Caco-2 (cell line): ENCODE results near the gene NKIRAS1. TPM values are rescaled to one million over a fixed set of nuclear protein-coding genes. Genes with fewer than 3 reads are reported as not detected.

Source experiments
- BruUV-seq: library from RNA; stranded (reverse); fragments of 400-500 nt; replicated peaks from 2 replicates; lab custom pipeline; 2021; lab: Mats Ljungman, UMichigan
- CTCF ChIA-PET: fragments of 300-600 bp; sonication (Branson Sonifier 250); formaldehyde crosslinking; loops from one replicate; lab custom pipeline; 2022; ENCODE audit warnings: antibody characterized with exemption; lab: Charles Lee
- POLR2A ChIA-PET: fragments of 300-600 bp; sonication (Branson Sonifier 250); formaldehyde crosslinking; loops from one replicate; lab custom pipeline; 2022; ENCODE audit warnings: antibody characterized with exemption; lab: Charles Lee
- DNase-seq, 2 experiments: peaks; one replicate each; pipeline versions ENCODE4 v3.0.0 to v3.0.0-alpha.2; 2020 to 2022
- H3K27me3 ChIP-seq: replicated peaks from 2 replicates; pipeline ENCODE4 v1.6.0; 2011; ENCODE audit warnings: low read length; ENCODE audit not compliant: control insufficient read depth, insufficient read depth
- H3K36me3 ChIP-seq: 2 replicates; pipeline ENCODE4 v1.5.1; 2011; ENCODE audit warnings: low read length; ENCODE audit not compliant: control insufficient read depth, insufficient read depth
- H3K4me1 ChIP-seq: fragments of 250-450 bp; sonication (Bioruptor Pico); 2 replicates; pipeline ENCODE4 v1.5.1; 2020; ENCODE audit warnings: mild to moderate bottlenecking
- H3K4me3 ChIP-seq: 2 replicates; pipeline ENCODE4 v1.5.1; 2011; ENCODE audit warnings: low read depth, mild to moderate bottlenecking, control low read depth, low read length
- H3K9me3 ChIP-seq: fragments of 250-450 bp; sonication (Bioruptor Pico); 2 replicates; pipeline ENCODE4 v1.5.1; 2020; ENCODE audit warnings: mild to moderate bottlenecking, moderate library complexity
- H3K27ac Mint-ChIP-seq: one replicate; pipeline ENCODE4 v1.8.0; 2022; ENCODE audit warnings: mixed read lengths; ENCODE audit not compliant: unreplicated experiment
- H3K27me3 Mint-ChIP-seq: one replicate; pipeline ENCODE4 v1.8.0; 2022; ENCODE audit warnings: mixed read lengths; ENCODE audit not compliant: insufficient read depth, unreplicated experiment
- H3K36me3 Mint-ChIP-seq: one replicate; pipeline ENCODE4 v1.8.0; 2022; ENCODE audit warnings: mild to moderate bottlenecking, mixed read lengths; ENCODE audit not compliant: insufficient read depth, unreplicated experiment
- H3K4me1 Mint-ChIP-seq: one replicate; pipeline ENCODE4 v1.8.0; 2022; ENCODE audit warnings: low read depth, mixed read lengths; ENCODE audit not compliant: unreplicated experiment
- H3K4me3 Mint-ChIP-seq: one replicate; pipeline ENCODE4 v1.8.0; 2022; ENCODE audit warnings: mild to moderate bottlenecking, moderate library complexity, mixed read lengths; ENCODE audit not compliant: unreplicated experiment
- H3K9me3 Mint-ChIP-seq: one replicate; pipeline ENCODE4 v1.8.0; 2022; ENCODE audit warnings: mixed read lengths; ENCODE audit not compliant: unreplicated experiment
- CTCF ChIP-seq, 2 experiments: fragments of 200-600 bp in 1 of 2; IDR thresholded peaks; 1 replicate in 1 of 2; 2 replicates in 1 of 2; pipeline versions ENCODE4 v1.5.1 to v1.8.0; 2011 to 2022; ENCODE audit warnings: antibody characterized with exemption in 1 of 2, control low read depth in 1 of 2, inconsistent platforms in 1 of 2, low read depth in 1 of 2, low read length in 1 of 2, mild to moderate bottlenecking in 1 of 2, moderate library complexity in 1 of 2; ENCODE audit not compliant: insufficient read depth in 1 of 2, severe bottlenecking in 1 of 2, unreplicated experiment in 1 of 2
- intact Hi-C: fragments of 100-400 bp; cut with micrococcal nuclease; formaldehyde crosslinking; loops from one replicate; pipeline ENCODE4 v1.10.0; 2022; ENCODE audit not compliant: unreplicated experiment
- total RNA-seq: library from RNA; stranded (reverse); gene quantifications from 2 replicates; pipeline ENCODE4 v1.2.3, GENCODE V29; 2022

NKIRAS1 gene
- total RNA-seq, 1 experiment from 2014 or later, result 6.8 TPM

DNA sequence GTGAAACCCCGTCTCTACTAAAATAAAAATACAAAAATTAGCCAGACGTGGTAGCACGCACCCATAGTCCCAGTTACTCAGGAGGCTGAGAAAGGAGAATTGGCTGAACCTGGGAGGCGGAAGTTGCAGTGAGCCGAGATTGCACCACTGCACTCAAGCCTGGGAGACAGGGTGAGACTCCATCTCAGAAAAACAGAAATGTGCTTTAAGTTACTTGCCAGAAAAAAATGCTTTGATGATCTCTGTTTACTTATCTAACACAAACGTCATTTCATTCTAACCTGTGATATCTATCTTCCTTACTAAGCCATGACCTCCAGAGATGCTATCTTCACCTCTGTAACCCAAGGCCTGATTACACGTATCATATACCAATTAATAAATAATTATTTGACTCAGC, 7.4 kb downstream of the NKIRAS1 start:
- Mint-ChIP-seq H3K9me3 (no peaks in the 10 kb centered on the region), H3K4me1 (peaks cover 4% of the 10 kb centered on the region), H3K27me3 (no peaks in the 10 kb centered on the region), H3K36me3 (peaks cover 28% of the 10 kb centered on the region), H3K27ac (no peak overlapping the region), H3K4me3 (no peak overlapping the region)
- peaks cover 8% of the 10 kb centered on the region for H3K4me1 ChIP-seq
- TF ChIP-seq CTCF (IDR thresholded peaks at IDR 0.05; ENCODE audit: insufficient read depth in 1 of 2, low read depth in 1 of 2, low read length in 1 of 2, severe bottlenecking in 1 of 2, unreplicated experiment in 1 of 2), result no peak
- no peaks in the 10 kb centered on the region for H3K9me3 ChIP-seq
- POLR2A ChIA-PET, result no interaction called here
- no peaks in the 10 kb centered on the region for H3K27me3 ChIP-seq
- no peak for DNase-seq
- no peaks in the 10 kb centered on the region for H3K36me3 ChIP-seq
- CTCF ChIA-PET, result no interaction called here
- H3K4me3 ChIP-seq, result no peak overlapping the region
- intact Hi-C loops, result no loop called here
- no TSS peak for BruUV-seq

DNA sequence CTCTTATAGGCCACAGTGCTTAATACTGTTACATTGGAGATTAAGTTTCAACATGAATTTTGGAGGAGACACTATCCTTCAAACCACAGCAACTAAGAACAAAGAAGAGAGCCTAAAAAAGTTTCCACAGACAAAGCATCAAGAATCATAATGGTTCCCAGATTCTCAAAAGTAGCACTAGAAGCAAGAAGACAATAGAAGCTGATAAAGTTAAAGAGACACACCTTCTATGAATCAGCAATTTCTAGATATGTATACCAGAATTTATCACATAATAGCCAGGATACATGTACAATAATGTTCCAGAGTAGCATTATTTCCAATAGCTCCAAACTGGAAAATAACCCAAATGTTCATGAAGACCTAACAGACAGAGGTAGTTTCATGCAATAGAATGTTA, 12.2 kb downstream of the NKIRAS1 start:
- POLR2A ChIA-PET, result no interaction called here
- Histone ChIP-seq H3K27me3 (no peaks in the 10 kb centered on the region), H3K4me3 (no peak overlapping the region), H3K36me3 (no peaks in the 10 kb centered on the region; the same call in 1 of the 2 replicates), H3K4me1 (no peaks in the 10 kb centered on the region), H3K9me3 (no peaks in the 10 kb centered on the region)
- peaks cover 1% of the 10 kb centered on the region for H3K9me3 Mint-ChIP-seq
- peaks cover 6% of the 10 kb centered on the region for H3K4me1 Mint-ChIP-seq
- H3K4me3 Mint-ChIP-seq, result no peak overlapping the region
- BruUV-seq, result no TSS peak
- CTCF ChIA-PET, result no interaction called here
- no peak overlapping the region for H3K27ac Mint-ChIP-seq
- no peak for TF ChIP-seq CTCF (IDR thresholded peaks at IDR 0.05; ENCODE audit: insufficient read depth in 1 of 2, low read depth in 1 of 2, low read length in 1 of 2, severe bottlenecking in 1 of 2, unreplicated experiment in 1 of 2)
- DNase-seq, result no peak
- no peaks in the 10 kb centered on the region for H3K27me3 Mint-ChIP-seq
- H3K36me3 Mint-ChIP-seq, result peaks cover 52% of the 10 kb centered on the region
- intact Hi-C loops, result no loop called here

DNA sequence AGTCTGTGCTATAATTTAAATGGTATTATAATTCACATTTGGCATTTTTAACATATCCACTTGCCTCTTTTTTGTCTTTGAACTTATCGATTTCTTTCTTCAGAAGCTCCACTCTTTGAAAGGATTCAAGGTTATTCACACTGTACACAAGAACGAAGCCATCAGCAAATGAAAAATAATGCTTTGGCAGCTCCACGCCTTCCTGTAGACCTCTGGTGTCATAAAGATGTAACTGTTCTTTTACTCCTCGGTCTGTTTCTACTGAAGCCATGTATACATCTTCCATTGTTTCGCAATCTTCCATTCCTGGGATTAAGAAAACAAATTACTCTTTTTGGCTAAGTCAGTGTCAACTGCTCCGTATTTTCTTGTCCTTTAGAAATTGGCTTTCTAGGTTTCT, 16.0 kb downstream of the NKIRAS1 start:
- ChIA-PET POLR2A (interaction anchor here (1.0 kb wide), 1 partner anchor 16 kb away, joined by 7 read pairs; the partner anchor contains the start of genes NKIRAS1 and RPL15), CTCF (interaction anchor here (1.2 kb wide), 1 partner anchor 12 kb away, joined by 4 read pairs; no protein-coding TSS in a partner anchor)
- H3K4me3 ChIP-seq, result no peak overlapping the region
- peaks cover 8% of the 10 kb centered on the region; the same call in 1 of the 2 replicates for H3K9me3 ChIP-seq
- peaks cover 6% of the 10 kb centered on the region for H3K4me1 Mint-ChIP-seq
- no peaks in the 10 kb centered on the region for H3K27me3 Mint-ChIP-seq
- H3K4me1 ChIP-seq, result no peaks in the 10 kb centered on the region
- H3K36me3 ChIP-seq, result peaks cover 5% of the 10 kb centered on the region
- H3K36me3 Mint-ChIP-seq, result peaks cover 80% of the 10 kb centered on the region
- H3K9me3 Mint-ChIP-seq, result peaks cover 11% of the 10 kb centered on the region
- DNase-seq, result peak in 1 of 2 experiments; percentile 37
- TF ChIP-seq CTCF (IDR thresholded peaks at IDR 0.05; ENCODE audit: insufficient read depth in 1 of 2, low read depth in 1 of 2, low read length in 1 of 2, severe bottlenecking in 1 of 2, unreplicated experiment in 1 of 2), result peak; percentile 19 to 28
- BruUV-seq, result no TSS peak
- H3K27me3 ChIP-seq, result no peaks in the 10 kb centered on the region
- intact Hi-C loops, result loop anchor here (2.0 kb wide), 1 partner anchor 16 kb away; the partner anchor contains the start of genes NKIRAS1 and RPL15
- no peak overlapping the region for H3K4me3 Mint-ChIP-seq
- no peak overlapping the region for H3K27ac Mint-ChIP-seq
